Measurements from ENCODE around the gene TSPAN3. TPM values are rescaled to one million over a fixed set of nuclear protein-coding genes. Genes with fewer than 3 reads are reported as not detected.

The TSPAN3 gene
- total RNA-seq, 3 donors from 2014 or later (not counting 1 experiment from before 2014, with no cell fraction given) = 18.7 to 37.4 (median 29.9) TPM

- no peaks in the 10 kb centered on the region for H3K36me3 Mint-ChIP-seq
- peaks cover 4% of the 10 kb centered on the region for H3K4me1 ChIP-seq (ENCODE audit: control insufficient read depth, insufficient read depth, low read length)
- H3K27ac ChIP-seq (ENCODE audit: low read length) = no peak overlapping the region
- H3K27ac Mint-ChIP-seq = no peak overlapping the region
- DNase-seq = no peak
- ATAC-seq = no peak
- 49% methylated on average over 4 of the region's 6 CpGs for WGBS (ENCODE audit: insufficient coverage)
- H3K4me3 Mint-ChIP-seq = no peak overlapping the region
- no peak overlapping the region for H3K4me3 ChIP-seq (ENCODE audit: low read length)
- TF ChIP-seq CTCF (IDR thresholded peaks at IDR 0.05) = no peak
- H3K9me3 ChIP-seq (ENCODE audit: control insufficient read depth, insufficient read depth, low read length) = no peaks in the 10 kb centered on the region
- intact Hi-C loops (cut with micrococcal nuclease) = no loop called here
- no peaks in the 10 kb centered on the region for H3K27me3 Mint-ChIP-seq (ENCODE audit: low read depth in 2 of 2)
- H3K36me3 ChIP-seq (ENCODE audit: control insufficient read depth, insufficient read depth, low read length) = no peaks in the 10 kb centered on the region
- H3K4me1 Mint-ChIP-seq = peaks cover 30 to 44% of the 10 kb centered on the region in 2 donors
- no peaks in the 10 kb centered on the region for H3K27me3 ChIP-seq (ENCODE audit: control insufficient read depth, insufficient read depth, low read length)
- H3K9me3 Mint-ChIP-seq = no peaks in the 10 kb centered on the region
These were observed 6.2 kb downstream of the TSPAN3 start for GRCh38 chr15:77064539-77065308.

GRCh38 chr15:77064063-77064462 is 6.8 kb downstream of the TSPAN3 start:
- H3K27me3 Mint-ChIP-seq (ENCODE audit: low read depth in 2 of 2) = no peaks in the 10 kb centered on the region
- no peak overlapping the region for H3K27ac ChIP-seq (ENCODE audit: low read length)
- H3K9me3 Mint-ChIP-seq = no peaks in the 10 kb centered on the region
- H3K27me3 ChIP-seq (ENCODE audit: control insufficient read depth, insufficient read depth, low read length) = no peaks in the 10 kb centered on the region
- no peaks in the 10 kb centered on the region for H3K4me1 ChIP-seq (ENCODE audit: control insufficient read depth, insufficient read depth, low read length)
- WGBS (ENCODE audit: insufficient coverage) = no CpG with 5 or more reads among the region's 2 CpGs
- H3K36me3 ChIP-seq (ENCODE audit: control insufficient read depth, insufficient read depth, low read length) = no peaks in the 10 kb centered on the region
- no peaks in the 10 kb centered on the region for H3K36me3 Mint-ChIP-seq
- H3K4me3 Mint-ChIP-seq = no peak overlapping the region
- ATAC-seq = no peak
- no peak for DNase-seq
- H3K4me1 Mint-ChIP-seq = peaks cover 26 to 38% of the 10 kb centered on the region in 2 donors
- intact Hi-C loops (cut with micrococcal nuclease) = no loop called here
- no peak for TF ChIP-seq CTCF (IDR thresholded peaks at IDR 0.05)
- H3K4me3 ChIP-seq (ENCODE audit: low read length) = no peak overlapping the region
- no peak overlapping the region for H3K27ac Mint-ChIP-seq
- no peaks in the 10 kb centered on the region for H3K9me3 ChIP-seq (ENCODE audit: control insufficient read depth, insufficient read depth, low read length)

GRCh38 chr15:77063249-77063648 is 7.7 kb downstream of the TSPAN3 start:
- H3K27me3 ChIP-seq (ENCODE audit: control insufficient read depth, insufficient read depth, low read length) = no peaks in the 10 kb centered on the region
- no peaks in the 10 kb centered on the region for H3K36me3 ChIP-seq (ENCODE audit: control insufficient read depth, insufficient read depth, low read length)
- peaks cover 28 to 34% of the 10 kb centered on the region in 2 donors for H3K4me1 Mint-ChIP-seq
- ATAC-seq = no peak
- no peak overlapping the region for H3K27ac Mint-ChIP-seq
- H3K9me3 Mint-ChIP-seq = no peaks in the 10 kb centered on the region
- H3K9me3 ChIP-seq (ENCODE audit: control insufficient read depth, insufficient read depth, low read length) = no peaks in the 10 kb centered on the region
- no peaks in the 10 kb centered on the region for H3K36me3 Mint-ChIP-seq
- H3K4me1 ChIP-seq (ENCODE audit: control insufficient read depth, insufficient read depth, low read length) = no peaks in the 10 kb centered on the region
- H3K4me3 Mint-ChIP-seq = no peak overlapping the region
- intact Hi-C loops (cut with micrococcal nuclease) = no loop called here
- no peaks in the 10 kb centered on the region for H3K27me3 Mint-ChIP-seq (ENCODE audit: low read depth in 2 of 2)
- DNase-seq = no peak
- H3K27ac ChIP-seq (ENCODE audit: low read length) = no peak overlapping the region
- TF ChIP-seq CTCF (IDR thresholded peaks at IDR 0.05) = no peak
- no peak overlapping the region for H3K4me3 ChIP-seq (ENCODE audit: low read length)

- ATAC-seq = no peak
These were observed 10.4 kb downstream of the TSPAN3 start for GRCh38 chr15:77060546-77060945.

More at GRCh38 chr15:77060546-77060945, 10.4 kb downstream of the TSPAN3 start:
- TF ChIP-seq CTCF (IDR thresholded peaks at IDR 0.05) = no peak
- H3K27me3 Mint-ChIP-seq (ENCODE audit: low read depth in 2 of 2) = no peaks in the 10 kb centered on the region
- Histone ChIP-seq H3K36me3 (ENCODE audit: control insufficient read depth, insufficient read depth, low read length) (no peaks in the 10 kb centered on the region), H3K4me3 (ENCODE audit: low read length) (no peak overlapping the region), H3K4me1 (ENCODE audit: control insufficient read depth, insufficient read depth, low read length) (no peaks in the 10 kb centered on the region), H3K9me3 (ENCODE audit: control insufficient read depth, insufficient read depth, low read length) (no peaks in the 10 kb centered on the region), H3K27me3 (ENCODE audit: control insufficient read depth, insufficient read depth, low read length) (no peaks in the 10 kb centered on the region), H3K27ac (ENCODE audit: low read length) (no peak overlapping the region)
- intact Hi-C loops (cut with micrococcal nuclease) = no loop called here
- no peak overlapping the region for H3K4me3 Mint-ChIP-seq
- H3K36me3 Mint-ChIP-seq = no peaks in the 10 kb centered on the region
- no peaks in the 10 kb centered on the region for H3K9me3 Mint-ChIP-seq
- peaks cover 18 to 22% of the 10 kb centered on the region in 2 donors for H3K4me1 Mint-ChIP-seq
- no peak for DNase-seq
- no peak overlapping the region for H3K27ac Mint-ChIP-seq

Measured in natural killer cell (primary cell).